Progenitor cell of endocrine pancreas (in vitro differentiated cells): ENCODE data around the gene CYYR1. TPM values are rescaled to one million over a fixed set of nuclear protein-coding genes. Genes with fewer than 3 reads are reported as not detected.

ENCODE experiments used
- DNase-seq: peaks from one replicate; pipeline ENCODE4 v3.0.0; 2021; ENCODE audit warnings: low spot score; ENCODE audit not compliant: unreplicated experiment
- H3K27ac Mint-ChIP-seq: 2 replicates; pipeline ENCODE4 v1.8.0; 2021; ENCODE audit warnings: mild to moderate bottlenecking, moderate library complexity, mixed read lengths
- H3K27me3 Mint-ChIP-seq: 2 replicates; pipeline ENCODE4 v1.8.0; 2021; ENCODE audit warnings: mixed read lengths
- H3K36me3 Mint-ChIP-seq: 2 replicates; pipeline ENCODE4 v1.8.0; 2022; ENCODE audit warnings: mixed read lengths; ENCODE audit not compliant: insufficient read depth
- H3K4me1 Mint-ChIP-seq: 2 replicates; pipeline ENCODE4 v1.8.0; 2021; ENCODE audit warnings: low read depth, mixed read lengths
- H3K4me3 Mint-ChIP-seq: 2 replicates; pipeline ENCODE4 v1.8.0; 2021; ENCODE audit warnings: low read depth, mild to moderate bottlenecking, moderate library complexity, mixed read lengths
- H3K9me3 Mint-ChIP-seq: 2 replicates; pipeline ENCODE4 v1.8.0; 2021; ENCODE audit warnings: low read depth, mixed read lengths
- total RNA-seq: library from RNA; stranded (reverse); gene quantifications from 2 replicates; pipeline ENCODE4 v1.2.1, GENCODE V29; 2021
- TF ChIP-seq, protein P1 (sequence below): fragments of 200-600 bp; sonication (generic); IDR thresholded peaks from one replicate; pipeline ENCODE4 v1.5.0; 2021; ENCODE audit warnings: antibody characterized with exemption, mild to moderate bottlenecking; ENCODE audit not compliant: unreplicated experiment

Gene CYYR1
- total RNA-seq, 1 donor from 2014 or later, result 25.8 TPM

- no peaks in the 10 kb centered on the region for H3K9me3 Mint-ChIP-seq
- TF ChIP-seq, protein P1, sequence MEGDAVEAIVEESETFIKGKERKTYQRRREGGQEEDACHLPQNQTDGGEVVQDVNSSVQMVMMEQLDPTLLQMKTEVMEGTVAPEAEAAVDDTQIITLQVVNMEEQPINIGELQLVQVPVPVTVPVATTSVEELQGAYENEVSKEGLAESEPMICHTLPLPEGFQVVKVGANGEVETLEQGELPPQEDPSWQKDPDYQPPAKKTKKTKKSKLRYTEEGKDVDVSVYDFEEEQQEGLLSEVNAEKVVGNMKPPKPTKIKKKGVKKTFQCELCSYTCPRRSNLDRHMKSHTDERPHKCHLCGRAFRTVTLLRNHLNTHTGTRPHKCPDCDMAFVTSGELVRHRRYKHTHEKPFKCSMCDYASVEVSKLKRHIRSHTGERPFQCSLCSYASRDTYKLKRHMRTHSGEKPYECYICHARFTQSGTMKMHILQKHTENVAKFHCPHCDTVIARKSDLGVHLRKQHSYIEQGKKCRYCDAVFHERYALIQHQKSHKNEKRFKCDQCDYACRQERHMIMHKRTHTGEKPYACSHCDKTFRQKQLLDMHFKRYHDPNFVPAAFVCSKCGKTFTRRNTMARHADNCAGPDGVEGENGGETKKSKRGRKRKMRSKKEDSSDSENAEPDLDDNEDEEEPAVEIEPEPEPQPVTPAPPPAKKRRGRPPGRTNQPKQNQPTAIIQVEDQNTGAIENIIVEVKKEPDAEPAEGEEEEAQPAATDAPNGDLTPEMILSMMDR, result no peak
- H3K4me1 Mint-ChIP-seq, result peaks cover 2% of the 10 kb centered on the region
- H3K27me3 Mint-ChIP-seq, result no peaks in the 10 kb centered on the region
- DNase-seq, result no peak
- H3K27ac Mint-ChIP-seq, result no peak overlapping the region
- H3K36me3 Mint-ChIP-seq, result no peaks in the 10 kb centered on the region
- no peak overlapping the region for H3K4me3 Mint-ChIP-seq
Measured at GRCh38 chr21:26447932-26448475, 125.1 kb downstream of the CYYR1 start.

DNA sequence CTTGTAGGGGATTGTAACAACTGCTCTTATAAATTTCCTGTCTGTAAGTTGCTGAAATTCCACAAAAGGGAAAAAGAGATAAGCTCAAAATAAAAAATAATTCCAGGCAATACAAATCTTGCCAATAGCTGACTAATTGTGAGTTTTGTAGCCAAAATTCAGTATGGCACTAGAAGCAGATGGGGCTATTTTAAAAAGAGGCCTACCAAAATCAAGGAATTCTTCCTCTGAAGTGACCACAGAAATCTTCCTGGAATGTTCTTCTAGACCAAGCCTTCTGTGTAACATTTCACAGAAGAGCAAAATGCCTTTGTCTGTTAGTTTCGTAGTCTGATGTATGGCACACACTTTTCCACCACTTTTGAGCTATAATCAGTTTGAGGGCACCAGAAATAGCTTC lies 127.6 kb downstream of the CYYR1 start:
- Mint-ChIP-seq H3K36me3 (no peaks in the 10 kb centered on the region), H3K27me3 (no peaks in the 10 kb centered on the region), H3K9me3 (peaks cover 5% of the 10 kb centered on the region), H3K27ac (no peak overlapping the region), H3K4me1 (peaks cover 2% of the 10 kb centered on the region), H3K4me3 (no peak overlapping the region)
- TF ChIP-seq, protein P1, result no peak
- DNase-seq, result no peak

GRCh38 chr21:26444646-26445045 lies 128.4 kb downstream of the CYYR1 start:
- Mint-ChIP-seq H3K27me3 (no peaks in the 10 kb centered on the region), H3K36me3 (no peaks in the 10 kb centered on the region), H3K4me1 (peaks cover 2% of the 10 kb centered on the region), H3K27ac (no peak overlapping the region), H3K4me3 (no peak overlapping the region), H3K9me3 (peaks cover 5% of the 10 kb centered on the region)
- no peak for DNase-seq
- TF ChIP-seq, protein P1, result no peak

GRCh38 chr21:26443867-26444266 lies 129.2 kb downstream of the CYYR1 start:
- Mint-ChIP-seq H3K4me3 (no peak overlapping the region), H3K4me1 (peaks cover 2% of the 10 kb centered on the region), H3K27me3 (no peaks in the 10 kb centered on the region), H3K27ac (no peak overlapping the region), H3K9me3 (peaks cover 7% of the 10 kb centered on the region), H3K36me3 (no peaks in the 10 kb centered on the region)
- no peak for DNase-seq
- TF ChIP-seq, protein P1, result no peak

- no peaks in the 10 kb centered on the region for H3K36me3 Mint-ChIP-seq
- H3K4me3 Mint-ChIP-seq, result no peak overlapping the region
- H3K4me1 Mint-ChIP-seq, result peaks cover 2% of the 10 kb centered on the region
- H3K9me3 Mint-ChIP-seq, result peaks cover 7% of the 10 kb centered on the region
- H3K27ac Mint-ChIP-seq, result no peak overlapping the region
- DNase-seq, result no peak
- no peaks in the 10 kb centered on the region for H3K27me3 Mint-ChIP-seq
- TF ChIP-seq, protein P1, result no peak
Measured at GRCh38 chr21:26443291-26443690, 129.8 kb downstream of the CYYR1 start.
